Central memory CD4-positive, alpha-beta T cell (primary cell): ENCODE data around the gene RINL.
"Not testable (repeated sequence)": the region's sequence is repeated elsewhere in the genome, so short reads cannot be mapped to it uniquely, and the experiment has no call there.

Experiments
- DNase-seq: peaks from one replicate; pipeline ENCODE4 v3.0.0; 2022

RINL gene

GRCh38 chr19:38873400-38873799, 4.7 kb downstream of the RINL start:
- not testable (repeated sequence) for DNase-seq

GRCh38 chr19:38870612-38871011, 7.5 kb downstream of the RINL start:
- no peak for DNase-seq

GRCh38 chr19:38869836-38870607, 8.1 kb downstream of the RINL start:
- peak; percentile 92 for DNase-seq

- peak; percentile 21 for DNase-seq
Observed at GRCh38 chr19:38869160-38869835, 8.8 kb downstream of the RINL start.

- no peak for DNase-seq
Observed at GRCh38 chr19:38868551-38868950, 9.5 kb downstream of the RINL start.

GRCh38 chr19:38867171-38867780, 10.8 kb downstream of the RINL start:
- no peak for DNase-seq

- no peak for DNase-seq
Observed at GRCh38 chr19:38862321-38863059, 15.6 kb downstream of the RINL start.

GRCh38 chr19:38861368-38861767, 16.7 kb downstream of the RINL start:
- DNase-seq, result no peak

GRCh38 chr19:38859631-38860204, 18.4 kb downstream of the RINL start:
- DNase-seq, result not testable (repeated sequence)

- DNase-seq, result no peak
Observed at GRCh38 chr19:38856813-38857212, 21.3 kb downstream of the RINL start.

- DNase-seq, result not testable (repeated sequence)
Observed at GRCh38 chr19:38855751-38856150, 22.3 kb downstream of the RINL start.

GRCh38 chr19:38854961-38855360, 23.1 kb downstream of the RINL start:
- DNase-seq, result not testable (repeated sequence)

GRCh38 chr19:38853214-38853613, 24.9 kb downstream of the RINL start:
- no peak for DNase-seq

GRCh38 chr19:38852231-38853044, 25.6 kb downstream of the RINL start:
- DNase-seq, result peak; percentile 48

- DNase-seq, result peak; percentile 88
Observed at GRCh38 chr19:38851622-38852230, 26.3 kb downstream of the RINL start.

GRCh38 chr19:38850976-38851621, 27.0 kb downstream of the RINL start:
- peak; percentile 43 for DNase-seq

GRCh38 chr19:38850436-38850975, 27.6 kb downstream of the RINL start:
- DNase-seq, result peak; percentile 100

- DNase-seq, result no peak
Observed at GRCh38 chr19:38849860-38850435, 28.1 kb downstream of the RINL start, which contains the start of gene HNRNPL. Gene HNRNPL, minus strand, starts transcription at chr19:38849986. Its CDS starts 20 bp downstream, at chr19:38849966.

- peak; percentile 93 for DNase-seq
Observed at GRCh38 chr19:38849147-38849859, 28.8 kb downstream of the RINL start.
